ENCODE data around the gene CDKAL1.

CDKAL1 gene

GRCh38 chr6:21005816-21006570 is 471.7 kb downstream of the CDKAL1 start:
- no peak overlapping the region for H3K4me3 ChIP-seq (ENCODE audit: low read length)
- no peak for TF ChIP-seq CTCF (conservative IDR thresholded peaks at IDR 0.05; ENCODE audit: low read depth, low read length)
- DNase-seq (ENCODE audit: low read depth): no peak

- no peak overlapping the region for H3K4me3 ChIP-seq (ENCODE audit: low read length)
- TF ChIP-seq CTCF (conservative IDR thresholded peaks at IDR 0.05; ENCODE audit: low read depth, low read length): peak; percentile 46
- DNase-seq (ENCODE audit: low read depth): no peak
Observed at GRCh38 chr6:21019614-21020013, 485.4 kb downstream of the CDKAL1 start.

- no peak for TF ChIP-seq CTCF (conservative IDR thresholded peaks at IDR 0.05; ENCODE audit: low read depth, low read length)
- peak; percentile 98 for DNase-seq (ENCODE audit: low read depth)
- no peak overlapping the region for H3K4me3 ChIP-seq (ENCODE audit: low read length)
Observed at GRCh38 chr6:21022343-21023107, 488.3 kb downstream of the CDKAL1 start.

GRCh38 chr6:21023210-21023609 is 489.0 kb downstream of the CDKAL1 start:
- DNase-seq (ENCODE audit: low read depth): no peak
- H3K4me3 ChIP-seq (ENCODE audit: low read length): no peak overlapping the region
- no peak for TF ChIP-seq CTCF (conservative IDR thresholded peaks at IDR 0.05; ENCODE audit: low read depth, low read length)

GRCh38 chr6:21024616-21025015 is 490.4 kb downstream of the CDKAL1 start:
- no peak for TF ChIP-seq CTCF (conservative IDR thresholded peaks at IDR 0.05; ENCODE audit: low read depth, low read length)
- DNase-seq (ENCODE audit: low read depth): no peak
- no peak overlapping the region for H3K4me3 ChIP-seq (ENCODE audit: low read length)

GRCh38 chr6:21026576-21027273 is 492.5 kb downstream of the CDKAL1 start:
- H3K4me3 ChIP-seq (ENCODE audit: low read length): no peak overlapping the region
- no peak for DNase-seq (ENCODE audit: low read depth)
- TF ChIP-seq CTCF (conservative IDR thresholded peaks at IDR 0.05; ENCODE audit: low read depth, low read length): no peak
